Thyroid gland (tissue), 4 donors: Measurements from ENCODE around the gene SLC25A44.

ENCODE experiments used
- CTCF ChIP-seq, 6 experiments: fragments of 200-600 bp in 3 of 6; fragments of 450-650 bp in 3 of 6; sonication (generic) in 3 of 6; IDR thresholded peaks; one replicate each; pipeline ENCODE4 v1.5.1; 2016 to 2019; ENCODE audit warnings: antibody characterized with exemption in 6 of 6, mild to moderate bottlenecking in 2 of 6, inconsistent platforms in 1 of 6, moderate library complexity in 1 of 6
- POLR2A ChIP-seq, 2 donors: fragments of 450-650 bp; IDR thresholded peaks; one replicate each; pipeline ENCODE4 v1.6.1; 2017; ENCODE audit warnings: antibody characterized with exemption in 2 of 2, mild to moderate bottlenecking in 2 of 2, moderate library complexity in 1 of 2

GRCh38 chr1:156232201-156232894 is 38.4 kb downstream of the SLC25A44 start:
- TF ChIP-seq CTCF (IDR thresholded peaks at IDR 0.05) = no peak
- no peak for TF ChIP-seq POLR2A (IDR thresholded peaks at IDR 0.05)
